Caki2 (cell line): ENCODE data around the gene H6PD. TPM values are rescaled to one million over a fixed set of nuclear protein-coding genes. Genes with fewer than 3 reads are reported as not detected.

Experiments used
- DNase-seq: peaks from one replicate; pipeline ENCODE4 v3.0.0-alpha.2; 2015; ENCODE audit warnings: low read depth
- in situ Hi-C: cut with HindIII; loops from 2 replicates; pipeline ENCODE4 v1.10.0; 2016; ENCODE audit warnings: low sequenced_read_pairs, low pct_unique_long_range_greater_than_20kb, mixed read lengths
- total RNA-seq: library from RNA; depleted of rRNA; stranded (reverse); fragments of >200 nt; shearing (Covaris generic); gene quantifications from 2 replicates; pipeline ENCODE4 v1.2.3, GENCODE V29; 2014; ENCODE audit warnings: low replicate concordance

The H6PD gene
- total RNA-seq, 1 experiment from 2014 or later = 18.5 TPM

GRCh38 chr1:9249534-9250410 is 15.2 kb downstream of the H6PD start:
- in situ Hi-C loops = no loop called here
- no peak for DNase-seq

- no peak for DNase-seq
- in situ Hi-C loops = no loop called here
Measured at GRCh38 chr1:9250411-9251381, 16.1 kb downstream of the H6PD start.

- no peak for DNase-seq
- in situ Hi-C loops = no loop called here
Measured at GRCh38 chr1:9251501-9251900, 16.9 kb downstream of the H6PD start.

- DNase-seq = no peak
- in situ Hi-C loops = no loop called here
Measured at GRCh38 chr1:9253004-9253403, 18.4 kb downstream of the H6PD start.

GRCh38 chr1:9253453-9254105 is 19.0 kb downstream of the H6PD start:
- in situ Hi-C loops = no loop called here
- no peak for DNase-seq

- DNase-seq = no peak
- in situ Hi-C loops = no loop called here
Measured at GRCh38 chr1:9256332-9256731, 21.8 kb downstream of the H6PD start.

- in situ Hi-C loops = no loop called here
- DNase-seq = no peak
Measured at GRCh38 chr1:9257851-9258250, 23.3 kb downstream of the H6PD start.

- no peak for DNase-seq
- in situ Hi-C loops = no loop called here
Measured at GRCh38 chr1:9258629-9259028, 24.1 kb downstream of the H6PD start.

- DNase-seq = no peak
- in situ Hi-C loops = no loop called here
Measured at GRCh38 chr1:9260059-9260766, 25.6 kb downstream of the H6PD start.

- DNase-seq = no peak
- in situ Hi-C loops = no loop called here
Measured at GRCh38 chr1:9261496-9261895, 26.9 kb downstream of the H6PD start.

GRCh38 chr1:9262096-9262986 is 27.8 kb downstream of the H6PD start:
- no peak for DNase-seq
- in situ Hi-C loops = no loop called here

GRCh38 chr1:9263276-9263855 is 28.8 kb downstream of the H6PD start:
- no peak for DNase-seq
- in situ Hi-C loops = no loop called here

- no peak for DNase-seq
- in situ Hi-C loops = no loop called here
Measured at GRCh38 chr1:9263984-9264872, 29.7 kb downstream of the H6PD start.

GRCh38 chr1:9265037-9265436 is 30.5 kb downstream of the H6PD start:
- no peak for DNase-seq
- in situ Hi-C loops = no loop called here

GRCh38 chr1:9265968-9266367 is 31.4 kb downstream of the H6PD start:
- in situ Hi-C loops = no loop called here
- DNase-seq = no peak

GRCh38 chr1:9267352-9267686 is 32.7 kb downstream of the H6PD start:
- in situ Hi-C loops = no loop called here
- no peak for DNase-seq
